ENCODE measurements around the gene ASPSCR1. TPM values are rescaled to one million over a fixed set of nuclear protein-coding genes. Genes with fewer than 3 reads are reported as not detected.

Gene ASPSCR1
- total and polyA plus RNA-seq, 2 of the 13 experiments (the other 11 are each of a cell fraction or from before 2014, with no cell fraction given), result 274 to 314 TPM

DNA sequence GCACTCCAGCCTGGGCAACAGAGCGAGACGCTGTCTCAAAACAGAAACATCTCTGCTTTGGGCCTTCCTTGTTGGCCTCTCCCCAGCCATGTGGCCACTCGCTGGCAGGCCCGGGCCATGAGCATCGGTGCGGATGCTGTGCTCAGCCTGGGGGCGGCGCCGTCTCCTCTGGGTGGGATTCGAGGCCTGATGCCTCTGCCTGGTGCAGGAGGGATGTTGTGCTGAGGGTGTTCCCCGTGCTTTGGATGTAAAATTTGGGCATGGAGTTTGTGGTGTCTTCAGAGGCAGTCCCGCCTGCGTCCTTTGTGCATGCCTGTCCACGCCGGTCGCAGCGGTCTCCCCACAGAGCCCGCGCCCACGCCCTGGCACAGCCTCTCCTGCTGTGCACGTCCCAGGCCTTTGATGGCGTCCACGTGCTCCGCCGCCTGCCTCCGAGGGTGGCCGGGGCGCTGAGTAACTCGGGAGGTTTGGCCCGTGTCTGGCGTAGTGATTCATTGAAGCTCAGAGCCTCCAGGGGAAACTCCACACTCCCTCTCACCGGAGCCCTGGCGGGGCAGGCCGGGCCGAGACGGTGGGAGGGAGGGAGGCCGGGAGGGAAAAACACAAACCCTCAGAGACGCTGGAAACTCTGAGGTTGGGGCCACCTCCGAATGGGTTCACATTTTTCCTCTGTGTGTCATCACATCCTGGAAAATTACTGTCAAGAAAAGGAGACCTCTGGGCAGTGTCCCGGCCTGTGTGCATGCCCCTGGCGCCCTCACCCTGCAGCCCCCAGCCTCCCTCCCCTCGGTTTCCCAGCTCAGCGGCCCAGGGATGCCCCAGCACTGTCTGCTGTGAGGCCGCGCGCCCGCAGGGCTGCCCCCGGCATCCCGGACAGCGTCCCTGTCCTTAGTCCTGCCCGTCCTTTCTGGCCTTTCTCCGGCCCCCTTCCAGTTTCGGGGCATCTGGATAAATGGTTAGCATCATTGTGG, 26.3 kb downstream of the ASPSCR1 start (continued):
- TF ChIP-seq, protein P1, sequence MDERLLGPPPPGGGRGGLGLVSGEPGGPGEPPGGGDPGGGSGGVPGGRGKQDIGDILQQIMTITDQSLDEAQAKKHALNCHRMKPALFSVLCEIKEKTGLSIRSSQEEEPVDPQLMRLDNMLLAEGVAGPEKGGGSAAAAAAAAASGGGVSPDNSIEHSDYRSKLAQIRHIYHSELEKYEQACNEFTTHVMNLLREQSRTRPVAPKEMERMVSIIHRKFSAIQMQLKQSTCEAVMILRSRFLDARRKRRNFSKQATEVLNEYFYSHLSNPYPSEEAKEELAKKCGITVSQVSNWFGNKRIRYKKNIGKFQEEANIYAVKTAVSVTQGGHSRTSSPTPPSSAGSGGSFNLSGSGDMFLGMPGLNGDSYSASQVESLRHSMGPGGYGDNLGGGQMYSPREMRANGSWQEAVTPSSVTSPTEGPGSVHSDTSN (CRISPR knock-in tag; IDR thresholded peaks at IDR 0.05), result no peak
- no peak for TF ChIP-seq ZNF484 (CRISPR knock-in tag; IDR thresholded peaks at IDR 0.05; ENCODE audit: borderline replicate concordance, low read depth)
- TF ChIP-seq ZNF772 (CRISPR knock-in tag; IDR thresholded peaks at IDR 0.05), result peak; percentile 97
- TF ChIP-seq ZNF317 (CRISPR knock-in tag; IDR thresholded peaks at IDR 0.05), result no peak
- TF ChIP-seq NR2F2 (IDR thresholded peaks at IDR 0.05; ENCODE audit: borderline replicate concordance, low read depth), result no peak
- TF ChIP-seq, protein P2, sequence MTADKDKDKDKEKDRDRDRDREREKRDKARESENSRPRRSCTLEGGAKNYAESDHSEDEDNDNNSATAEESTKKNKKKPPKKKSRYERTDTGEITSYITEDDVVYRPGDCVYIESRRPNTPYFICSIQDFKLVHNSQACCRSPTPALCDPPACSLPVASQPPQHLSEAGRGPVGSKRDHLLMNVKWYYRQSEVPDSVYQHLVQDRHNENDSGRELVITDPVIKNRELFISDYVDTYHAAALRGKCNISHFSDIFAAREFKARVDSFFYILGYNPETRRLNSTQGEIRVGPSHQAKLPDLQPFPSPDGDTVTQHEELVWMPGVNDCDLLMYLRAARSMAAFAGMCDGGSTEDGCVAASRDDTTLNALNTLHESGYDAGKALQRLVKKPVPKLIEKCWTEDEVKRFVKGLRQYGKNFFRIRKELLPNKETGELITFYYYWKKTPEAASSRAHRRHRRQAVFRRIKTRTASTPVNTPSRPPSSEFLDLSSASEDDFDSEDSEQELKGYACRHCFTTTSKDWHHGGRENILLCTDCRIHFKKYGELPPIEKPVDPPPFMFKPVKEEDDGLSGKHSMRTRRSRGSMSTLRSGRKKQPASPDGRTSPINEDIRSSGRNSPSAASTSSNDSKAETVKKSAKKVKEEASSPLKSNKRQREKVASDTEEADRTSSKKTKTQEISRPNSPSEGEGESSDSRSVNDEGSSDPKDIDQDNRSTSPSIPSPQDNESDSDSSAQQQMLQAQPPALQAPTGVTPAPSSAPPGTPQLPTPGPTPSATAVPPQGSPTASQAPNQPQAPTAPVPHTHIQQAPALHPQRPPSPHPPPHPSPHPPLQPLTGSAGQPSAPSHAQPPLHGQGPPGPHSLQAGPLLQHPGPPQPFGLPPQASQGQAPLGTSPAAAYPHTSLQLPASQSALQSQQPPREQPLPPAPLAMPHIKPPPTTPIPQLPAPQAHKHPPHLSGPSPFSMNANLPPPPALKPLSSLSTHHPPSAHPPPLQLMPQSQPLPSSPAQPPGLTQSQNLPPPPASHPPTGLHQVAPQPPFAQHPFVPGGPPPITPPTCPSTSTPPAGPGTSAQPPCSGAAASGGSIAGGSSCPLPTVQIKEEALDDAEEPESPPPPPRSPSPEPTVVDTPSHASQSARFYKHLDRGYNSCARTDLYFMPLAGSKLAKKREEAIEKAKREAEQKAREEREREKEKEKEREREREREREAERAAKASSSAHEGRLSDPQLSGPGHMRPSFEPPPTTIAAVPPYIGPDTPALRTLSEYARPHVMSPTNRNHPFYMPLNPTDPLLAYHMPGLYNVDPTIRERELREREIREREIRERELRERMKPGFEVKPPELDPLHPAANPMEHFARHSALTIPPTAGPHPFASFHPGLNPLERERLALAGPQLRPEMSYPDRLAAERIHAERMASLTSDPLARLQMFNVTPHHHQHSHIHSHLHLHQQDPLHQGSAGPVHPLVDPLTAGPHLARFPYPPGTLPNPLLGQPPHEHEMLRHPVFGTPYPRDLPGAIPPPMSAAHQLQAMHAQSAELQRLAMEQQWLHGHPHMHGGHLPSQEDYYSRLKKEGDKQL (CRISPR knock-in tag; IDR thresholded peaks at IDR 0.05; ENCODE audit: low read depth), result peak; percentile 33; the same call in 1 of the 2 replicates
- TF ChIP-seq ZNF350 (CRISPR knock-in tag; IDR thresholded peaks at IDR 0.05; ENCODE audit: borderline replicate concordance, low read depth), result peak; percentile 93; the same call in 1 of the 2 replicates
- peak; percentile 89 for TF ChIP-seq ZFX (CRISPR knock-in tag; IDR thresholded peaks at IDR 0.05; ENCODE audit: low read depth)
- TF ChIP-seq, protein P3, sequence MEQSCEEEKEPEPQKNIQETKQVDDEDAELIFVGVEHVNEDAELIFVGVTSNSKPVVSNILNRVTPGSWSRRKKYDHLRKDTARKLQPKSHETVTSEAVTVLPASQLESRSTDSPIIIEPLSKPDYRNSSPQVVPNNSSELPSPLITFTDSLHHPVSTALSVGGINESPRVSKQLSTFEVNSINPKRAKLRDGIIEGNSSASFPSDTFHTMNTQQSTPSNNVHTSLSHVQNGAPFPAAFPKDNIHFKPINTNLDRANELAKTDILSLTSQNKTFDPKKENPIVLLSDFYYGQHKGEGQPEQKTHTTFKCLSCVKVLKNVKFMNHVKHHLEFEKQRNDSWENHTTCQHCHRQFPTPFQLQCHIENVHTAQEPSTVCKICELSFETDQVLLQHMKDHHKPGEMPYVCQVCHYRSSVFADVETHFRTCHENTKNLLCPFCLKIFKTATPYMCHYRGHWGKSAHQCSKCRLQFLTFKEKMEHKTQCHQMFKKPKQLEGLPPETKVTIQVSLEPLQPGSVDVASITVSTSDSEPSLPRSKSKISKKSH (CRISPR knock-in tag; IDR thresholded peaks at IDR 0.05; ENCODE audit: borderline replicate concordance), result peak; percentile 70; the same call in 1 of the 2 replicates
- TF ChIP-seq, protein P4, sequence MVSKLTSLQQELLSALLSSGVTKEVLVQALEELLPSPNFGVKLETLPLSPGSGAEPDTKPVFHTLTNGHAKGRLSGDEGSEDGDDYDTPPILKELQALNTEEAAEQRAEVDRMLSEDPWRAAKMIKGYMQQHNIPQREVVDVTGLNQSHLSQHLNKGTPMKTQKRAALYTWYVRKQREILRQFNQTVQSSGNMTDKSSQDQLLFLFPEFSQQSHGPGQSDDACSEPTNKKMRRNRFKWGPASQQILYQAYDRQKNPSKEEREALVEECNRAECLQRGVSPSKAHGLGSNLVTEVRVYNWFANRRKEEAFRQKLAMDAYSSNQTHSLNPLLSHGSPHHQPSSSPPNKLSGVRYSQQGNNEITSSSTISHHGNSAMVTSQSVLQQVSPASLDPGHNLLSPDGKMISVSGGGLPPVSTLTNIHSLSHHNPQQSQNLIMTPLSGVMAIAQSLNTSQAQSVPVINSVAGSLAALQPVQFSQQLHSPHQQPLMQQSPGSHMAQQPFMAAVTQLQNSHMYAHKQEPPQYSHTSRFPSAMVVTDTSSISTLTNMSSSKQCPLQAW (CRISPR knock-in tag; IDR thresholded peaks at IDR 0.05), result 0 out of 2 replicates have a peak, but pooled peaks have one; percentile 34
- TF ChIP-seq, protein P5, sequence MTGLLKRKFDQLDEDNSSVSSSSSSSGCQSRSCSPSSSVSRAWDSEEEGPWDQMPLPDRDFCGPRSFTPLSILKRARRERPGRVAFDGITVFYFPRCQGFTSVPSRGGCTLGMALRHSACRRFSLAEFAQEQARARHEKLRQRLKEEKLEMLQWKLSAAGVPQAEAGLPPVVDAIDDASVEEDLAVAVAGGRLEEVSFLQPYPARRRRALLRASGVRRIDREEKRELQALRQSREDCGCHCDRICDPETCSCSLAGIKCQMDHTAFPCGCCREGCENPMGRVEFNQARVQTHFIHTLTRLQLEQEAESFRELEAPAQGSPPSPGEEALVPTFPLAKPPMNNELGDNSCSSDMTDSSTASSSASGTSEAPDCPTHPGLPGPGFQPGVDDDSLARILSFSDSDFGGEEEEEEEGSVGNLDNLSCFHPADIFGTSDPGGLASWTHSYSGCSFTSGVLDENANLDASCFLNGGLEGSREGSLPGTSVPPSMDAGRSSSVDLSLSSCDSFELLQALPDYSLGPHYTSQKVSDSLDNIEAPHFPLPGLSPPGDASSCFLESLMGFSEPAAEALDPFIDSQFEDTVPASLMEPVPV (CRISPR knock-in tag; IDR thresholded peaks at IDR 0.05), result peak; percentile 82
- no peak for TF ChIP-seq ZNF224 (CRISPR knock-in tag; IDR thresholded peaks at IDR 0.05)
- no peak for TF ChIP-seq NFATC3 (CRISPR knock-in tag; IDR thresholded peaks at IDR 0.05)
- TF ChIP-seq FOXP1 (IDR thresholded peaks at IDR 0.05), result no peak
- TF ChIP-seq FOXP1 (CRISPR knock-in tag; IDR thresholded peaks at IDR 0.05), result no peak
- 0 out of 2 replicates have a peak, but pooled peaks have one; percentile 16 for TF ChIP-seq KDM1A (CRISPR knock-in tag; IDR thresholded peaks at IDR 0.05)
- TF ChIP-seq ZSCAN31 (CRISPR knock-in tag; IDR thresholded peaks at IDR 0.05; ENCODE audit: low read depth), result peak; percentile 98; the same call in 1 of the 2 replicates
